HG02588 (cell line): ENCODE measurements around the gene TACR3.
"Not testable (repeated sequence)": the region's sequence is repeated elsewhere in the genome, so short reads cannot be mapped to it uniquely, and the experiment has no call there.

Experiments used
- ATAC-seq: cut with Tn5 transposase; IDR thresholded peaks from one replicate; pipeline ENCODE4 v1.9.1; 2021; ENCODE audit warnings: mild to moderate bottlenecking, moderate library complexity; ENCODE audit not compliant: unreplicated experiment

Gene TACR3

GRCh38 chr4:103719830-103720207 is at the start of gene TACR3:
TACR3 (minus strand) TSS chr4:103719985; CDS start chr4:103719675, 310 bp downstream.
- no peak for ATAC-seq

- ATAC-seq: no peak
Observed at GRCh38 chr4:103757631-103758030, 37.8 kb upstream of the TACR3 start.

- no peak for ATAC-seq
Observed at GRCh38 chr4:103756741-103757140, 37.0 kb upstream of the TACR3 start.

GRCh38 chr4:103754844-103755243 is 35.1 kb upstream of the TACR3 start:
- no peak for ATAC-seq

GRCh38 chr4:103753868-103754653 is 34.3 kb upstream of the TACR3 start:
- ATAC-seq: no peak

- ATAC-seq: not testable (repeated sequence)
Observed at GRCh38 chr4:103723150-103723549, 3.4 kb upstream of the TACR3 start.

- no peak for ATAC-seq
Observed at GRCh38 chr4:103721251-103721650, 1.5 kb upstream of the TACR3 start.

GRCh38 chr4:103720661-103721060 is 876 bp upstream of the TACR3 start:
- no peak for ATAC-seq

- no peak for ATAC-seq
Observed at GRCh38 chr4:103719105-103719829, 518 bp downstream of the TACR3 start.

GRCh38 chr4:103692615-103693014 is 27.2 kb downstream of the TACR3 start:
- no peak for ATAC-seq

- ATAC-seq: no peak
Observed at GRCh38 chr4:103673983-103674382, 45.8 kb downstream of the TACR3 start.

- not testable (repeated sequence) for ATAC-seq
Observed at GRCh38 chr4:103666764-103667163, 53.0 kb downstream of the TACR3 start.

- ATAC-seq: no peak
Observed at GRCh38 chr4:103664436-103665075, 55.2 kb downstream of the TACR3 start.

GRCh38 chr4:103648541-103648940 is 71.2 kb downstream of the TACR3 start:
- no peak for ATAC-seq

- no peak for ATAC-seq
Observed at GRCh38 chr4:103645991-103646390, 73.8 kb downstream of the TACR3 start.

GRCh38 chr4:103634236-103634635 is 85.5 kb downstream of the TACR3 start:
- ATAC-seq: no peak

GRCh38 chr4:103626296-103626695 is 93.5 kb downstream of the TACR3 start:
- no peak for ATAC-seq

GRCh38 chr4:103591841-103592240 is 127.9 kb downstream of the TACR3 start:
- no peak for ATAC-seq

GRCh38 chr4:103567591-103567990 is 152.2 kb downstream of the TACR3 start:
- ATAC-seq: no peak

- ATAC-seq: not testable (repeated sequence)
Observed at GRCh38 chr4:103559178-103559577, 160.6 kb downstream of the TACR3 start.
